Stimulated activated CD8-positive, alpha-beta memory T cell treated with anti-CD3 and anti-CD28 coated beads, Interleukin-4, amount 100 ng/mL, for 48 hours (primary cell): ENCODE results near the gene HOXA9.

Source experiments
- DNase-seq: peaks from one replicate; pipeline ENCODE4 v3.0.0-alpha.2; 2020

HOXA9 gene

GRCh38 chr7:27165089-27165995 is at the start of gene HOXA9:
HOXA9 (minus strand) TSS chr7:27165537; CDS start chr7:27165457, 80 bp downstream.
- DNase-seq = no peak

- no peak for DNase-seq
Measured at GRCh38 chr7:27214239-27214950, 49.1 kb upstream of the HOXA9 start.

- DNase-seq = no peak
Measured at GRCh38 chr7:27213433-27214238, 48.3 kb upstream of the HOXA9 start.

GRCh38 chr7:27212497-27213432 is 47.4 kb upstream of the HOXA9 start:
- DNase-seq = no peak

GRCh38 chr7:27211764-27212204 is 46.4 kb upstream of the HOXA9 start:
- no peak for DNase-seq

- no peak for DNase-seq
Measured at GRCh38 chr7:27211084-27211446, 45.7 kb upstream of the HOXA9 start.

- DNase-seq = peak; percentile 74
Measured at GRCh38 chr7:27210441-27211083, 45.2 kb upstream of the HOXA9 start.

- no peak for DNase-seq
Measured at GRCh38 chr7:27209933-27210440, 44.6 kb upstream of the HOXA9 start.

GRCh38 chr7:27208998-27209397 is 43.7 kb upstream of the HOXA9 start:
- DNase-seq = no peak

GRCh38 chr7:27207348-27207985 is 42.1 kb upstream of the HOXA9 start:
- no peak for DNase-seq

GRCh38 chr7:27205325-27206280 is 40.3 kb upstream of the HOXA9 start:
- no peak for DNase-seq

GRCh38 chr7:27204851-27205322 is 39.5 kb upstream of the HOXA9 start:
- DNase-seq = no peak

GRCh38 chr7:27203964-27204594 is 38.7 kb upstream of the HOXA9 start:
- no peak for DNase-seq

- DNase-seq = no peak
Measured at GRCh38 chr7:27203365-27203953, 38.1 kb upstream of the HOXA9 start.

GRCh38 chr7:27202862-27203134 is 37.5 kb upstream of the HOXA9 start:
- DNase-seq = no peak

GRCh38 chr7:27202018-27202861 is 36.9 kb upstream of the HOXA9 start:
- DNase-seq = no peak

- DNase-seq = no peak
Measured at GRCh38 chr7:27201580-27202017, 36.3 kb upstream of the HOXA9 start.
